ENCODE results near the gene STK32A.

- no peak for TF ChIP-seq POLR2A (IDR thresholded peaks at IDR 0.05)
- no peak for TF ChIP-seq CTCF (IDR thresholded peaks at IDR 0.05)
These were observed 52.3 kb downstream of the STK32A start for GRCh38 chr5:147287110-147287509.
